ENCODE data around the gene ABCB9.

- no peak for TF ChIP-seq CTCF (IDR thresholded peaks at IDR 0.05; ENCODE audit: poor library complexity, severe bottlenecking)
- no peak for TF ChIP-seq TAF1 (IDR thresholded peaks at IDR 0.05; ENCODE audit: low read depth)
Observed at GRCh38 chr12:122955156-122955555, 11.1 kb downstream of the ABCB9 start.
